Activated CD8-positive, alpha-beta memory T cell treated with anti-CD3 and anti-CD28 coated beads for 4 hours (primary cell): ENCODE data around the gene IMPDH2.
A peak's percentile ranks its signal among the peaks of the same experiment; 100 is the strongest.
"Not testable (repeated sequence)": the region's sequence is repeated elsewhere in the genome, so short reads cannot be mapped to it uniquely, and the experiment has no call there.

ENCODE experiments used
- DNase-seq, 2 donors: peaks; one replicate each; pipeline ENCODE4 v3.0.0-alpha.2; 2020; ENCODE audit warnings: low read depth in 2 of 2

IMPDH2 gene

DNA sequence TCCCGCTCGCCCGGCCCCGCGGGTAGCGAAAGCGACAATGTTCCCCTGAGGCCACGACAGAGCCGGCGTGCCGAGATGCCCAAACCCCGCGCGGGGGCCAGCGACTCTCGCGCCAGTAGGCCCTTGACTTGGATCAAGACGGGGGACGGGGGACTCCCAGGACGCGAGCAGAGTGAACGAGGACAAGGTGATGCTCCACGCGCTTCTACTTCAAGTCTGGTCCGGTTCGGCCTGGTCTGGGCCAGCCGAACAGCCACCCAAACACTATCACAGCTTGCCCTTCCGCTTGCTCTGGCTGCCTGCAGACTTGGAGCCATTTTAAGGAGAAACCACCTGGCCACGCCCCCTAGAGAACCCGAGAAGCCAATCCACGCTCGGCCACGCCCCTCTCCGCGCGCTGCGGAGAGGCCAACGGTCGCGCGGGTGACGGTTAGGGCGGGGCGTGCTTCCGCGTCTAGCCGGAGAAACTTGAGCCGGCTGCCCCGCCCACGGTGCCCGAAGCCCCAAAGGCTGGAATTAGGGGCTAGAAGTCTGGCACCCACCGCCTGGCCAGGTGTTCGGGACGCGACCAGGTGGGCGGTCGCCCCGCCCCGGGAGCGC is 7.9 kb downstream of the IMPDH2 start:
- DNase-seq: peak; percentile 95 to 99

DNA sequence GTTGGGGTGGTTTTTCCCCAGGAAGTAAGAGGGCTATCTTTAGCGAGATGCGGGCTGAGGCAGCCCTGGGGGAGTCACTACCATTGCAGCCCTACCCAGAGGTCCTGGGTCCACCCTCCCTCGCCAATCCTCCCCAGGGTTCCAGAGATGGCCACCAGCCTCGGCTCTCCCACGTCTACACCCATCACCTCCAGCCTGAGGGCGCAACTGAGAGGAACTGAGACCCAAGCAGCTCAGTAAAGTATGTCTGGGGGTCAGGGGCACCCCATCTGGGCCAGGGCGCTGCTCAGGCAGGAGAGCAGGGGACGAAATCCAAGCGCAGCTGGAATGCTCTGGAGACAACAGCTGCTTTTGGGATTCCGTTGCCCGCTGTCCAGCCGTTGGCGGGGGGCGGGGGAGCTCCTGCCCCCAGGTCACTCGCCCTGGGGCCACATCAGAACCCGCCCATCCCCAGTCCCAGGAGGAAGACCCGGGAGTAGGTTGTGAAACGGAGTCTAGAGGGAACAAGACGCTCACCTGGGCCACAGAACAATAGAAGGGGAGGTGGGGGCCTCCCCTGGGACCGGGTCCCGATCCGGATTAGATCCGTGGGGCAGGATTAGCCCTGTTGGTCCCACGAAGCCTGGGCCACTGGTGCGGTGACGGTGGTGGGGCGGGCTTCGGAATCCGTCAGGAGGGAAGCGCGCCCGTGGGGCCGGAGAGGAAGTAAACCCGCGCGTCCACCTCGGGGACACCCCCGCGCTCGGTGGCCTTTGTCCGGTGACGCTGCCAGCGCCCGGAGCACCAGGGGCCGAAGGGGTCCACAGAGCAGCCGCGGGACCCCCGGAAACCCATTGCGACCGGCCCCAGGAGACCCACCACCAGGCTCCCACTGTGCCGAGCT is 8.6 kb downstream of the IMPDH2 start:
- DNase-seq: no peak

DNA sequence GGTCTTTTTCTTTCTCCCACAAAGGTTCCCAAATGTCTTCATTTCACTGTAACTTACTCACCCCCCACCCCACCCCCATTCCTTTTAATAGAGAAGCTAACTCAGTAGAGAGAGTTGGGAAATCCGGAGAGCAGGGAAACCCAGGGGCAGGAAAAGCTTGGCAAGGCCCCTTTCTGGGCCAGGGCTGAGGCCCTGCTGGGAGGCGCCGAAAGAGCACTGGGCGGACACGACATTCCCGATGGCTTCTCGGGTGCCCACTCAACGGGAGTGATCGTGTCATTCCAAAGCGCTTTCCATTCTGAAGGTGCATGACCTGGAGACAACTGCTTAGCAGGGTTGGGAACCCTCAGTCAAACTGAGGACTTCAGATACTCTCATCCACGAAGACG is 9.3 kb downstream of the IMPDH2 start:
- DNase-seq: no peak

DNA sequence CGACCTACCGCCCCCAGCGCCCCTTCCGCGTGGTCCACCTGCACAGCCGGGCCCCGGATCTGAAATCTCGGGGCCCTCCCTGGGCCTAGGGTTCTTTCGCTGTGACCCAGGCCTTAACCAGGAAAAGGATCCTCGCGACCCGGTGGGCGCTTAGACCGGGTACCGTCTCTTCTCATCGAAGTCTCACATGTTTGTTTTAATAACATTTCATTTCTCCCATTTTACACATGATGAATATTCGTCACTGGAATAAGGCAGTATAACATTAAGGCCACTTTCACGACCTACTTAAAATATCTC is 10.5 kb downstream of the IMPDH2 start:
- DNase-seq: no peak

DNA sequence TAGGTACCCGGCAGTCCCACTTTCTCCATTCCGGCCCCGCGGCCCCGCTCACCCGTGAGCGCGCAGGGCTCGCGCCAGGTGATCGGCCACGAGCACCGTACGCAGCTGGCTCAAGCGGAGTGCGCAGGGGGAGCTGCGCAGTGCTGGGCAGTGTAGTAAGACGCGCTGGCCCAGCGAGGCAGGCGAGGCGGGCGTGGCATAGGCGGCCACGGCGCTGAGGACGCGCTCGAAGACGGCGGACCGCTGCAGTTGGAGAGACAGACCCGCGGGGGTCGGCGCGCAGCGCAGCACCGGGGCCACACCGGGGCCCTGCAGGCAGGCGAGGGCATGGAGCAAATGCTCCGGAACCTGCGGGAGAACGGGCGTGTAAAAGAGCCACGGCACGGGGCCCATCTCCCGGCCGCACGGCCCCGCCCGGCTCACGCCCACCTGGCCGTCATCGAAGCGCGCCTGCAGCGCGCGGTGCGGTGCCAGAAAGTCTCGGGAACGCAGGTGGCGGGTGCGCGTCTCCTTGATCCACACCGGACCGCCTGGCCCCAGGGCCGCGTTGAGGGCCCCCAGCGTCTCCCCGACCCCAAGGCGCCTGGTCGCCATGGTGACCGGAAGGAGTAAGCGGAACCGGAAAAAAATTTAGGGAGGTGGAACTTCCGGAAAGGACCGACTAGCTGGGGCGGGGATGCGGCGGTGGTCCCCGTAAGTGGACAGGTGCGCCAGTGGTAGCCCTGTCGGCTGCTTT is 11.1 kb downstream of the IMPDH2 start, which contains the start of gene DALRD3:
Gene DALRD3 (minus strand): TSS at position 610 of the 736 bp plus-strand sequence. CDS start 16 bp downstream, at position 594.
- no peak for DNase-seq

DNA sequence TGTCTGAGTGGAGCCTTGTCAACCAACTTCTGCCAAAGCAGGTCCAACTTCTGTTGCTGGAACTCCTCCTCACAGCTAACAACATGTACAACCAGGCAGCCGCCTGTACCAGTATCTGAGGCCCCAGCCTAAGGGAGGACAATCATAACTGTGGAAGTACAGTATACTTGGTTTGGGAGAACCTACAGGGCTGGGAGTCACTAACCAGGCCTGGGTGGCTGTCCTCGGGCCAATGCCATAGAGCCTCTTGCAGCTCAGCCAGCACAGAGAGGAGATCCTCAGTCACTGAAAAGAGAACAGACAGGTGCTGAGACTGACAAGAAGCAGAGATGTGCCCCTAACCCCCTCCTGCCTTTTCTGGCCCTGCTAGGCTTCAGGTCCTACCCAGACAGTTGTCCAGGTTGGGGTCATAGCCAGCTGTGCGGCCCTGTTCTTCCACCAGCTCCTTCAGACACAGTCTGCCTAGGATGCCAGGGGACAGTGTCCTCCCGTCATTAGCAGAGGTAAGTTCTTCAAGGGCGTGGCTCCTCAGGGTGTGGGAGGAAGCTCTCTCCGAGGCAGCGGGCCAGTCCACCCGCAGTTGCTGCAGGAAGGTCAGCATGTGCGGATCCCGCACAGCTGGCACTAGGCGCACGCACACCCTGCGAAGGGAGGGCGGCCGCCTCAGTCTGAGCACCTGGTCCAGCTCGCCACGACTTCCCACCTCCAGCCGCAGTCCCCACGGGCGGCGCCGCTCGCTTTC is 11.8 kb downstream of the IMPDH2 start:
- no peak for DNase-seq

DNA sequence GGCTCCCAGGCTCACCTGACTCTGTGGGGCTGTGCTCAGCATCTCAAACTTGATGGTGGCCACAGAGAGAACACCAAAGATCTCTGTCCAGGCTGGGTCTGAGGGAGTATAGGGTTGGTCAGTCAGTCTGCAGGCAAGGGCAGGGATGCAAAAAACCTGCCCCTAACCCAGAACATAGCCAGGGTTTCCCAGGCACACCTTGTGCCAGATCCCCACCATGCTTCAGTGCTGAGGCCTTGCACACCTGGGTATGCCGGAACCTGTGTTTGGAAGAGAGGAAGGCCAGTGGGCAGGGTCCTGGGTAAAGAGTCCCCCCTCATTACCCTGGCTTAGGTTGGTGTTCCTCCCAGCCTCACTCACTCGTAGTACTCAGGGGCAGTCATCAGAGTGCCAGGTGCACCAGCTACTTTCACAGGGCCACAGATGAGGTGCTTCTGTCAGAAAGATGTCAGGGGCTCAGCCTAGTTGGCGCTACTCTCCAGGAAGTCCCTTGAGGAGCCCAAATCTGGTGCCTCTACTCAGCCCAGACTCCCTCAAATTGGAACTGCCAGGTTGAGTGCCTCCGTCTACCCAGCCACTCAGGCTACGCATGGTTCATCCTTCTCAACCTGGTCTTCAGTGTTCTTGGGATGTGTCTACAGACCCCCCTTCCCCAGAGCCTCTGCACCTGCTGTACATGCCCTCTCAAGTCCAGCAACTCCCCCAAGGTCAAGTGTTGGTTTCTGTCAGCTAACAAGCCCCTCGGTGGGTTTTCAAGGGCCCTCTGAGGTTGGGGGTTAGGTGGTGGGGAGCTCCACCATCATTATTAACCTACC is 12.6 kb downstream of the IMPDH2 start:
- DNase-seq: no peak

DNA sequence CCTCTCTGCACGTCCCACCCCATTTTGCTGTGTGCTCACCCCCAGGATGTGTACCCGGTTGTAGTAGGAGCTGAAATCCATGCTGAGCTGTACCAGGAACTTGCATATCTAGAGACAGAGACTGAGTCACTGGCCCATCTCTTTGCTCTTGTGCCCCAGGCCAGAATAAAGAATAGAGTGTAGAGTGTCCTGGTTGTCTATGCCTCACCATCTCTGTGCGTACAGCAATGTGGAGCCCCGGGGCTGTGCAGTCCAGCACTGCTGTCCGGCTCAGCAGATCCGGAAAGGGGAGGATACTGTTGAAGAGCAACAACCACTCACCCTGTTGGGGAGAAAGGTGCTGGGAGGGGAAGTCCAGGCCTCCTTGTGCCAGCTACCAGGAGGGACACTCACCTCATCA is 13.4 kb downstream of the IMPDH2 start:
- no peak for DNase-seq

DNA sequence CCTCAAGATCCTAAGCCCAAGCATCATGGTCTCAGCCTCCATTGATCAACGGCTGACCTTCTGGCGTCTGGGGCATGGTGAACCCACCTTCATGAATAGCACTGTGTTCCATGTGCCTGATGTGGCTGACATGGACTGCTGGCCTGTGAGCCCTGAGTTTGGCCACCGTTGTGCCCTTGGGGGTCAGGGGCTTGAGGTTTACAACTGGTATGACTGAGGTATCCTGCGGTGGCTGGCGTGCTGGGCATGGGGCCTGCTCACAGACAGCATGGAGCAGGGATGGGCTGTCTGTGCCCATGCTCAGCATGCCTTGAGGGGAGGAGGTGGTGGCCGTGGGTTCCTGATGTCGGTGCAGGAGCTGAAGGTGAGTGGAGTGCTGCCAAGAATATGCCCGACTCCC is 14.1 kb downstream of the IMPDH2 start:
- no peak for DNase-seq

DNA sequence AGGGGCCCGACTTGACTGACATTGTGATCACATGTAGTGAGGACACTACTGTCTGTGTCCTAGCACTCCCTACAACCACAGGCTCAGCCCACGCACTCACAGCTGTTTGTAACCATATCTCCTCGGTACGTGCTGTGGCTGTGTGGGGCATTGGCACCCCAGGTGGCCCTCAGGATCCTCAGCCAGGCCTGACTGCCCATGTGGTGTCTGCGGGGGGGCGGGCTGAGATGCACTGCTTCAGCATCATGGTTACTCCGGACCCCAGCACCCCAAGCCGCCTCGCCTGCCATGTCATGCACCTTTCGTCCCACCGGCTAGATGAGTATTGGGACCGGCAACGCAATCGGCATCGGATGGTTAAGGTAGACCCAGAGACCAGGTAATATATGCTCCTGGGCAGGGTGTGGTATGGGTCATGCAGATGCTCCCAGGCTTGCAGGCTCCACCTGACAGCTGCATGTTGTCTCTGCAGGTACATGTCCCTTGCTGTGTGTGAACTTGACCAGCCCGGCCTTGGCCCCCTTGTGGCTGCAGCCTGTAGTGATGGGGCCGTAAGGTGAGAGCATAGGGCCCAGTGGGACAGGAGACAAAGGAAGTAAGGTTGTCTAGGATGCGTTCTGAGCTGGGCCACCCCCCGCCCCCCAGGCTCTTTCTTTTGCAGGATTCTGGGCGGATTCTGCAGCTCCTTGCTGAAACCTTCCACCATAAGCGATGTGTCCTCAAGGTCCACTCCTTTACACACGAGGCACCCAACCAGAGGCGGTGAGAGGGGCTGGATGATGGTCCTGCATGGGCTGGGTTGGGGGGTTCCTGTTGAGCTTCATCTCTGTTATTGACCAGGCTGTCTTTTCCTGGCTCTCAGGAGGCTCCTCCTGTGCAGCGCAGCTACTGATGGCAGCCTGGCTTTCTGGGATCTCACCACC is 15.2 kb downstream of the IMPDH2 start:
- DNase-seq: no peak

DNA sequence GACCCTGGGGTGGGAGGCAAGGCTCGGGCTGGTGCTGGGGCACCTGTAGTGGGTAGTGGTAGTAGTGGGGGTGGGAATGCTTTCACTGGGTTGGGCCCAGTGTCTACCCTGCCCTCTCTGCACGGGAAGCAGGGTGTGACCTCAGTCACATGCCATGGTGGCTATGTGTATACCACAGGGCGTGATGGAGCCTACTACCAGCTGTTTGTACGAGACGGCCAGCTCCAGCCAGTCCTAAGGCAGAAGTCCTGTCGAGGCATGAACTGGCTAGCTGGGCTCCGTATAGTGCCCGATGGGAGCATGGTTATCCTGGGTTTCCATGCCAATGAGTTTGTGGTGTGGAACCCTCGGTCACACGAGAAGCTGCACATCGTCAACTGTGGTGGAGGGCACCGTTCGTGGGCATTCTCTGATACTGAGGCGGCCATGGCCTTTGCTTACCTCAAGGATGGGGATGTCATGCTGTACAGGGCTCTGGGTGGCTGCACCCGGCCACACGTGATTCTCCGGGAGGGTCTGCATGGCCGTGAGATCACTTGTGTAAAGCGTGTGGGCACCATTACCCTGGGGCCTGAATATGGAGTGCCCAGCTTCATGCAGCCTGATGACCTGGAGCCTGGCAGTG is 16.0 kb downstream of the IMPDH2 start:
- no peak for DNase-seq

DNA sequence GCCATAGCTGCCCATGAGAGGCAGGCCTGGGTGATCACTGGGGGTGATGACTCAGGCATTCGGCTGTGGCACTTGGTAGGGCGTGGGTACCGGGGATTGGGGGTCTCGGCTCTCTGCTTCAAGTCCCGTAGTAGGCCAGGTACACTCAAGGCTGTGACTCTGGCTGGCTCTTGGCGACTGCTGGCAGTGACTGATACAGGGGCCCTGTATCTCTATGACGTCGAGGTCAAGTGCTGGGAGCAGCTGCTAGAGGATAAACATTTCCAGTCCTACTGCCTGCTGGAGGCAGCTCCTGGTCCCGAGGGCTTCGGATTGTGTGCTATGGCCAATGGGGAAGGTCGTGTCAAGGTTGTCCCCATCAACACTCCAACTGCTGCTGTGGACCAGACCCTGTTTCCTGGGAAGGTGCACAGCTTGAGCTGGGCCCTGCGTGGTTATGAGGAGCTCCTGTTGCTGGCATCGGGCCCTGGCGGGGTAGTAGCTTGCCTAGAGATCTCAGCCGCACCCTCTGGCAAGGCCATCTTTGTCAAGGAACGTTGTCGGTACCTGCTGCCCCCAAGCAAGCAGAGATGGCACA is 16.7 kb downstream of the IMPDH2 start:
- no peak for DNase-seq

DNA sequence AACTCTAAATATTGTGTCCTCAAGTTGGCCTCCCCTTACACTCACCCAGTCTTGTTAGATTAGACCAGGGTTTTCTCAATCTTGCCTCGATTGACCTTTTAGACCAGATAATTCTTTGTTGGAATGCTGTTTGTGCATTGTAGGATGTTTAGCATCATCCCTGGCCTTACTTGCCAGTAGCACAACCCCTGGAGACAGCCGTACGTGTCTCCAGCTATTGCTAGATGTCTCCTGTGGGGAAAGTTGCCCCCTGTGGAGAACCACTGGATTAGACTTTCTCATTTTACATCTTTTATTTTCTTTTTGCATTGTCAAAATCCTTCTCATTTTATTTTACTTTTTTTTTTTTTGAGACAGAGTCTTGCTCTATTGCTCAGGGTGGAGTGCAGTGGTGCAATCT is 19.8 kb downstream of the IMPDH2 start:
- DNase-seq: no peak

DNA sequence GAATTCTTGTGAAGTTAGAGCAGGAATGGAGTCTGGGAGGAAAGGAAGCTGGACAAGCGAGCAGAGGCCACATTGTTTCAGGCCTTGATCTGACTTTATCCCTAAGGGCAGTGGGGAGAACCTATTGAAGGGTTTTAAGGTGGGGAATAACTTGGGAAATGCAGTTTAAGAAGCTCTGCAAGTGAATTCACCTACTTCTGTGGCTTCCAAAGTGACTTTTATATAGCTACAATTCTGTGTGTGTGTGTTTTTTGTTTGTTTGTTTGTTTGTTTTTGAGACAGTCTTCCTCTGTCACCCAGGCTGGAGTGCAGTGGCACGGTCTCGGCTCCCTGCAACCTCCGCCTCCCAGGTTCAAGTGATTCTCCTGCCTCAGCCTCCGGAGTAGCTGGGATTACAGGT is 20.6 kb downstream of the IMPDH2 start:
- DNase-seq: not testable (repeated sequence)

DNA sequence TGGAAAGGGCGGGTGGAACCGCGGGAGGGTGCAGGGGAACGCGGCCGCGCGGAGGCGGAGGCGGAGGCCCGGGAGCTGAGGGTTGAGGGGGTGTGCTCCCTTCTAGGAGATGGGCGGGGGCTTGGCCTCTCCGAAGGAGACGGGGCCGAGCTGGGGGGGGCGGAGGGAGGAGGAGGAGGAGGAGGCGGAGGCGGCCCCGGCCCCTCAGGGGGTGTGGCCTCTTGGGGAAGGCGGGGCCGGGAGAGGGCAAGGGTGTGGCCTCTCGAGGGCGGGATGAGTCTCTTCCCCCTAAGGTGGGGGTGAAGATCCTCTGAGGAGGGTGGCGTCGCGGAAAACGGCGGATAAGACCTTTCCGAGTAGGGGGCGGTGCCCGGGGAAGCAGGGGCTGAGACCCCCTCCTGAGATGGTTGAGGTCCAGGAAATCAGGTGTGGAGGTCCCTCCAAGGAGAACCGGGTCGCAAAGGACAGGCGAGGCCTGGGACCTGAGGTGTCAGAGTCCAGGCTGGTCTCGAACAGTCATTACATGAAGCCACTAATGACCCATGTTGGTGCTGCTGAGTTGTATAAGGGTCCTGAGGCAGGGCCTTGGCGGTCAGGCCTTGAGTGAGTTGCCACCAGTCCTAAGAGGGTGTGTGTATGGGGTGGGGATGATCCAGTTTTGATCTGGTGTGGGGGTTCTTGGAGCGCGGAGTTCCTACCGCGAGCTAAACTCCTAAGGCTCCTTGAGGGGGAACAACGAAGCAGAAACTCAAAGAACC is 21.2 kb downstream of the IMPDH2 start:
- DNase-seq: peak; percentile 80 to 86

DNA sequence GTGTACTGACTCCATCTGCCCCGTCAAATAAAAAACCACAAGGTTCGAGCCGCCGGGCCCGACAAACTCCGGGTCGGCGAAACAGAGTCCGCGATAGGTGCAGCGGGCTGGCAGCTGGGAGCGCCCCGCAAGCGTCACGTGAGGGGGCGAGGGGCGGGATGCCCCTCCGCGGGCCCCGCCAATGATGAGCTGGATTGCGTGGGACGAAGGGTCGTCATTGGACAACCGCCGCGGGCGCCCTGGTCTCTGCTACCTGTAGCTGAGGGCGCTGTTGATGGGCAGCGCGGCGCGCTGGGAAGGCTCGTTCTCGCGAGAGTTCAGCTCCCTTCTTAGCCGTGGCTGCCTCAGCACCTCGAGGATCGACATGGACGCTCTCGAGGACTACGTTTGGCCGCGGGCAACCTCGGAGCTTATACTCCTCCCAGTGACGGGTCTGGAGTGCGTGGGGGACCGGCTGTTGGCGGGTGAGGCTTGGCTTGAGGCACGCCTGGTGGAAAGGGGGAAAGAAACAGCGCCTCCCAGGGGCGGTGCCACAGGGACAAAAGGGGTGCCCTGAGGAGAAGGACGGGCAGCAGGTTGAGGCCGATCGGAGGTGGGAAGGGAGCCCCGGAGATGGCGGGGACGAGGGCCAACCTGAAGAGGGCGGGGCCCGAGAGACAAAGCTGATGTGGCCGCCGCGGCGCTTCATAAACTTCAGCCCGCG is 22.0 kb downstream of the IMPDH2 start, which contains the start of gene WDR6:
Gene WDR6 (plus strand): TSS at position 324 of the 703 bp plus-strand sequence. CDS start 41 bp downstream, at position 365.
- DNase-seq: peak; percentile 91 to 97

DNA sequence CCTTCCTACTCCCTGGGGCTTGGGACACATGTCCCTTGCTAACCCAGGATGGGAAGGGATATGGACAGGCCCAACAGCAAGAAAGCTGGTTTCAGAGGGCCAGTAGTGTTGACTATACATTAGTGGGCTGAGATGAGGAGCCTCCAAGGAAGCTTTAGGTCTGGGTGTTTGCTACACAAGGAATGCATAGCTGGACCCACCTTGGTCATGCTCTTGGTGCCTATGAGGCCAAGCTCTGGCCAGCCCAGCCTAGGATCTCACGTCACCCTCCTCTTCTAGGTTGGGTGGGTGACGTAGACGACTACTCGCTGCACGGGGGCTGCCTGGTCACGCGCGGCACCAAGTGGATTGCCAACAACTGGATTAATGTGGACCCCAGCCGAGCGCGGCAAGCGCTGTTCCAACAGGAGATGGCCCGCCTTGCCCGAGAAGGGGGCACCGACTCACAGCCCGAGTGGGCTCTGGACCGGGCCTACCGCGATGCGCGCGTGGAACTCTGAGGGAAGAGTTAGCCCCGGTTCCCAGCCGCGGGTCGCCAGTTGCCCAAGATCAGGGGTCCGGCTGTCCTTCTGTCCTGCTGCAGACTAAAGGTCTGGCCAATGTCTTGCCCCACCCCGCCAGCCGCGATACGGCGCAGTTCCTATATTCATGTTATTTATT is 22.7 kb downstream of the IMPDH2 start:
- no peak for DNase-seq
